GM19035 (cell line): Measurements from ENCODE around the gene KLHL3.

Experiments used
- ATAC-seq: cut with Tn5 transposase; IDR thresholded peaks from one replicate; pipeline ENCODE4 v1.9.1; 2021; ENCODE audit not compliant: unreplicated experiment

The KLHL3 gene

DNA sequence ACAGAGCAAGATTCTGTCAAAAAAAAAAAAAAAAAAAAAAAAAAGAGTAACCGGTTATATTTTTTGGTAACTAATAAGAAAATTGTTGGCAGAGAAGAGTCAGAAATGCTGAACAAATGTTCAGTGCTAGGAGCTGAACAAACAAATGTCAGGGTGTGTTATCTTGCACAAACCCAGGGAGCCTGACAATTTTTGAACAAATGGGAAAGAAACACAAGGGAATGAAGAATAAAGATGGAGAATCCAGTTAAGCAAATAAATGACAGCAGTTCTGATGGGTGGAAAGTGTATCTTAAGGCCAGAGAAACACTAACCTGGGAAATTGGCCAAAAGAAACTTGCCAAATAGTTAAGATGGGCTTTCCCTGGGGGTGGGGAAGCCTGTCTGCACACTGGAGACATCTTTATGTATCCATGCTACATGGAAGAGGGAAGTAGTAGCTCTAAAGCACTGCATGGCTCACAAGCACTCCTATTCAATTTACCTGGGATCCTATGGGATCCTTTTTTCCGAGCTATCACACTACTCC, 23.7 kb downstream of the KLHL3 start:
- ATAC-seq, result no peak

DNA sequence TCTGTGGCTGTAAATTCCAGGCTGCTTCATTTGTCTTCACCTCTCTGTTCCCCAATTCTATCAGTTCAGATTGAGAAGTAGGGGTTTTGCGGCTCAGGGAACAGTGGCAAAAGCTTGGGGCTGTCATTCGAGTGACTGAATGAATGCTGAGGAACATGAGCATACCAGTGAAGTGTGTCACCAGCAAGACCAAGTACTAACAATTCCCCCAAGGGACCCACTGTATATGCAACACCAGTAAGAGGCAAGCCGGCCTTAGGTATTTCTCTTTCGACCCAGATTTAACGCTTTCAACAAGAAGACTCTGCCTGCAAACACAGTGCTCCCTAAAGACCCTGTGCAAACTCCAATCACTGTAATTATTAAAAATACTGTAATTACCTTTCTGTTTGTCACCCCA, 25.8 kb downstream of the KLHL3 start:
- no peak for ATAC-seq

DNA sequence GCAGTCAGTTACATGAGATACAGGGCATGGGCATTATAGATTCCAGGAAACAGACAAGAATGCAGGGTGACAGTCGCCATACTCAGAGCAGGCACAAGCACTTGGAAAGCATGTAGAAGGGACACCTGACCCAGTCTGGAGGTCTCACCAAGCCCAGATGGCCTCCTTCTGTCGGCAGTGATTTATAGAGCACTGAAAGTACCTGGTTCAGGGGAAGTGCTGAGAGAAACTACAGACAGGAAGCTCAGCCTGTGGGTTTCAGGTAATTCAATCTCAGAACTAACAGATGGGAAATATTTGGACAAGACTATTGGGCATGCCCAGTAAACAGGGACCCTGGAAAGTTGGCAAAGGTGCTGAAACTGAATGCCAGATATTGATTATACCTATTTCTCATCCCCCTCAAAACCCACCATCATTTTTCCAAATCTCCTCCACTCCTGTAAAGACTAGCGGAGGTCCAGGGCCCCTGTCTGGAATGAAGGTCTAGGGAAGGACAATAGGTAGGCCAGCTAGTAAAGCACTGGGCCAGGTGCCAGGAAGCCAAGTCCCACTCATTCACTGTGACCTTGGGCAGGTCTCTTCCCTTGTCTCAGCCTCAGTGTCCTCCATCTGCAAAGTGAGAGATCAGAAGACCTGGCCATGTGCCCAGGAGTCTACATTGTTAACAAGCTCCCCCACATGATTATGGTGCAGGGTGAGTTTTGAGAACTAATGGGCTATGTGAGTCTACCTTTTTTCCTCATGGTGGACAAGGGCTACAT, 26.9 kb downstream of the KLHL3 start:
- no peak for ATAC-seq

DNA sequence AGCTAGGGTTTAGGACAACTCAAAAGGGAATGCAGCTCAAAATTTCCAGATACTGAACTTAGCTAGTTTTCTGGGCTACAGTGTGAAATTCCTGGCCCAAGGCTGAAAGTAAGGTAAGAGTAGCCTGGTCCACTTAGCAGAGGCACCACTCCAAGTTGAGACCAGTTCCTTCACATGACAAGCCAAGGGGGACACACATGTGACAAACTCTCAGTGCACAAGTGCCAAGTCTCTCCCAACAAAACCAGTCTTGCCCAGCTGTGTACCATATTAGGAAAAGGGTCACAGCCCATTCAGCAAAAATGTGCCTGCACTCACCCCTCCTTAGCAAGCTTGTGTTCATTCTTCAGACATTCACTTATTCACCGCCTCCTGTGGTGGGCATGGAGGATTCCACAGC, 27.8 kb downstream of the KLHL3 start:
- no peak for ATAC-seq

DNA sequence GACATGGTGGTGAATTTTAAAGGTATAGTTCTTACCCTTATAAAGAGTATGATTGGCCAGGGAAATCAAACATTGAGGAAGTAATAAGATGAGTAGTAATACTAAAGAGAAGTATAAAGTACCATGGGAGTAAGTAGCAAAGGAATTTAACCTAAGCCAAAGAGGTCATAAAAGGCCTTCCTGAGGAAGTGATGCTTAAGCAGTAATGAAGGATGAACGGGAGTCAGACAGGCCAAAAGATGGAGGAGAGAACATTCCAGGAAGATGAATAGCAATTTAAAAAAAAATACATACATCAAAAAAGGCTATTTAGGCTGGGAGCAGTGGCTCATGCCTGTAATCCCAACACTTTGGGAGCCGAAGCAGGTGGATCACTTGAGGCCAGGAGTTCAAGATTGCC, 29.0 kb downstream of the KLHL3 start:
- no peak for ATAC-seq

DNA sequence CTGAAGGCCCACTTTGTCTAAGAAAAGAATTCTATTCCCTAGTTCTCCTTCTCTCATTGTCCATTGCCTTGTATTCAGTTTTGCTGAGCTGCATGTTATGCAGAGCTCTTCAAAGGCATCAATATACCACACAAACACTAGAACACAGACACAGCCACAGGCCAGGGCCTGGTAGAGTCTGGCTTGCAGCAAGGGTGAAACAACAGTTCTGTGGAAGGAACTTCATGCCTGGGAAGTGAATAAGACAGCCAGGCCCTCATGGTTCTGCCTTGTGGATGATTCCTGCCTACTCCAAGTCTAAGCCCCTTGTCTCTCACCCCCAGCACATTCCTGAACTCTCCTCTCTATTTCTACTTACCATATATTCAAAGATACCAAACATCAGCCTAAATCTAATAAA, 30.8 kb downstream of the KLHL3 start:
- ATAC-seq, result no peak

DNA sequence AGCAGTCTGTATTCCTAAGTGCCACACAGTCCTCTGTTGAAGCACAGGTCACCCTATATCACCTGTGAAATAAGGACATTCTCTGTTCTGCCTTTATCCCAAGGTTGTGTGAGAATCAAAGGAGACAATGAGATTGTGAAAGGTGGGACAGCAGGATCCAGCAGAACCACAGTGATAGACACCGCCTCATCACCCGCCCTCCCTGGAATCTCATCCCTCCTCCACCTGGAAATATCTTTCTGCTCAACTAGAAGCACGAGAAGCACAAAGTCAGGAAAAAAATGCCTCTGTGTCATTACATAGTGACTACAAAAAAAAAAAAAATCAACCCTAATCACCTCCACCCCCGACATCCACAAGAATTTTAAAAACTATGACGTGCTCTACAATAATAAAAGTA, 32.3 kb downstream of the KLHL3 start:
- no peak for ATAC-seq

DNA sequence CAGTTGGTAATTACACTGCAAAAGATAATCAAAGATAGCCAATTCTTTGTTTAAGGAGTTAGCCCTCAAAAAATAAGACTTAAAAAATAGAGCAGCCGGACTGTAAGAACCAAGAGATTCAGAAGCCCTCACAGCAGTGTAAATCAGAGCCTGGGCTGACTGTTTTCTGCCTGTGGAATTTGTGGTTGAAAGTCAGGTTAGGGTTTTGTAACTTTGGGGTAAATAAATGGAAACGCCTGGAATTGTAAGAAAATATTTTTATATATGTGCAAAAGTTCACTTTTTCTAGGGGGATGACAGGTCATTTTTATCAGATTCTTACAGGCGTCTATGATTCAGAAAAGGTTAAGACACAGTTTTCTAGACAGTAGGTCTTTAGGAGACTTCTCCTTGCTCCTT, 35.6 kb downstream of the KLHL3 start:
- no peak for ATAC-seq

DNA sequence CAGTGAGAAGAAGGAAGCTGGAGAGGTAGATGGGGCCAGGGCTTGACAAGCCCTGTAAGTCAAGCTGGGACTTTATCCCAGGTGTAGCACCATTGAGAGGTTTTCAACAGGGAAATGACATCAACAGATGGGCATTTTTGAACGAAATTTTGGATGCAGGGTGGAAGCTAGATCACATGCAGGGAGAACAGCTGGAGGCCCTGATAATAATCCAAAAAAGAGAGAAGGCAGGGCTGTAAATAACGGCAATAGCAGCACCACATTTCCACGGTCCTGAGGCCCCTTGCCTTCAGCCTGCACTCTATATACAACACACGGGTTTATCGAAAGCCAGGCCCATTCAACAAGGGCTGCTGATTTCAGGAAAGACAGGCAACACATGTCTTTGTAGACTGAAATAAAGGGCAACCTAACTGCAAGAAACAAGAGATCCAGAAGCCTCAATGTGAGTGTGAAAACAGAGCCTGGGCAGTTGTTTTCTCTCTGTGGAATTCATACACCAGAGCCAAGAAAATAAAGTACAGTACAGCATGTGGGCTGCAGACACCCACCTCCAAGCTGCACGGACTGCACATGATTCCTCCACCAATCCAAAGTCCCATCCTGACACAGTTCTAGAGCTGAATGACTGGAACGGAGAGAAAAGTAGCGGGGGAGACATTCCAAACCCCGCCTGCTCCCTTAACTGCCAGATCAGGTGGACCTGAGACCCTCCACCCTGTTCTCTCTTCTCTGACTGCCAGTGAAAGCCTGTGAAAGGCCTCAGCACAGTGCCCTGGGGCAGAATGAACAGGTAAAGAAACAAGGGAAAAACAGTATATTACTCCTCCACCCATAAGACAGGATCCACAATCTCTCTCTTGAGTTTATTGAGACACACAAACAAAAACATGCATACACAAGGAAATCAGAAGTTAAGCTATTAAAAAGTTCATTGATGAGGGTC, 36.3 kb downstream of the KLHL3 start:
- ATAC-seq, result no peak

DNA sequence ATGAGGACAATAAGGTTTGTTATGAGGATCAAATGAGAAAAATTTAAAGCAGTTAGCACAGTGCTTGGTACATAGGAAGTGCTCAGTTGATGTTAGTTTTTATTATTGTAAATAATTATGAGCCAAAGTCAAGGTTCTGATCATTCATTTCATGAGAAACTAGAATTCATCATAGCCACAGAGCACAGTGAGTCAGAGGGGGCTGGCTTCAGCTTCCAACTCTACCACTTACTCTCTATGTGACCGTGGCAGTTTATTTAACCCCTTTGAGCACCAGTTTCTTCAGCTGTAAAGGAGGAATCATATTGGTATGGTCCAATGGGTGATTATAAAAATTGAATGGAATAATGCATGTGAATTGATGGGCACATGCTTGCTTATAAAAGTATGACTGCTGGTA, 39.4 kb downstream of the KLHL3 start:
- ATAC-seq, result no peak

DNA sequence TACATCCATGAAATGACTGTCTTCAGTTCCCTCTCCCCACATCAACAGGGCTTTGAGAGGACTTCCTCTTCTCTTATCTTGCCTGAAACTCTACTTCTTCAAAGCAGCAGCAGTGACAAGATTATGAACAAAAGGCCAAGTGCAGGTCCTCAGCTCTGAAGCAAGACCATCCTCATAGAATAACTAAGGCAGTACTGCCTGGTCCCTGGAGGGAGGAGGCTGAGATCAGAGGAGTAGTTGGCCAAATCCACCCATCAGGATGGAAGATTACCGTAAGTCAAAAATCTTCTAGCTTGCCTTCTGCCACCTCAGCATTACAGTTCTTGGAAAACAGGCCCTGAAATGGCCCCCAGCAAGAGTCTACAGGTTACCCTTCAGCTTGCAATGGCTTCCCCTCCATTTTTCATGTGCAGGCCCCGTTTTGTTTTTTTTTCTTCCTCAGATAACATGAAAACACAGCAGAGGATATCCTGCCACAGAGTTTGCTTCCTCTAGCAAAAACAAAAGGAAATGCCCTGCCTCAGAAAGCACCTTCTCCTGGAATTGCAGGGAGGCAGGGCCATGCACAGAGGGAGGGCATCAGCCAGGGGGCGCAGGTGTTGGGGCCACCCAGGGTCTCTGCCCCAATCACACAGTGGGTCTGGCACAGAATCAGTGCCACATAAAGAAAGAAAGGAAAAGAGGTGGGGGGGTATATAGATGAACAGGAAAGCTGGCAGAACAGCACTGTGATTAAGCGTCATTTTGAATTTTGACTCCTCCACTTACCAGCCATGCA, 40.0 kb downstream of the KLHL3 start:
- no peak for ATAC-seq

DNA sequence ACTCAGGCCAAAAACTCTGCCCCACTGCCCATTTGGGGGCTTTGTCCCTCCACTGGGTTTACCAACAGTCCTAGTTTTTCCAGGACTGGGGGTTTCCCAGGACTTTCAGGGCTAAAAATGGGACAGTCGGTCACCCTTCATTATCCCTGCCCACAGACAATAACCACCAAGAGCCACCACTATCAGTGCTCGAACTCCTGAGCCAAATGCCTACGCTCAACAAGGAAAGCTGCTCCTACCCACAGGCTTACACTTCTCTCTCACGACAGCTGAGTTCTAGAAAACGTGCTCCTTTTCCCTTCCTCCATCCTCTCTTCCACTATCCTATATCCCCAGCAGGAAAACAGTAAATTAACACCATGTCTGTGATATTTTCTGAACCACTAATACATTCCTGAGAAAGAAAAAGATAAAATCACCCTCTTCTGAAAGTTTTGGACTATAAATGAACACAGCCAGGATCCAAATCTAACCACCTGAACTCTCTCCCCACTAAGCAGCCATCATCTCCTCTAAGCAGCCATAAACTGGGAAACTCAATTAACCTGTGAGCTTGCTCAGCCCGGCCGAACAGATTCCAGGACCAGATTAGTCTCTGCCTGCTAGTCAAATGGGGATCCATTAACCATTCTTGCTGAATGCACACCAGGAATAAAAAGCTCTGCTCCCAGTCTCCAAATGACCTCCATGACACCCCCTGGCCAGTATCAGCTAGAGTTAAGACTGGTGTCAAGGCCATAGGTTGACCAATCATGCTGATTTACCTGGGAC, 41.8 kb downstream of the KLHL3 start:
- ATAC-seq, result no peak

DNA sequence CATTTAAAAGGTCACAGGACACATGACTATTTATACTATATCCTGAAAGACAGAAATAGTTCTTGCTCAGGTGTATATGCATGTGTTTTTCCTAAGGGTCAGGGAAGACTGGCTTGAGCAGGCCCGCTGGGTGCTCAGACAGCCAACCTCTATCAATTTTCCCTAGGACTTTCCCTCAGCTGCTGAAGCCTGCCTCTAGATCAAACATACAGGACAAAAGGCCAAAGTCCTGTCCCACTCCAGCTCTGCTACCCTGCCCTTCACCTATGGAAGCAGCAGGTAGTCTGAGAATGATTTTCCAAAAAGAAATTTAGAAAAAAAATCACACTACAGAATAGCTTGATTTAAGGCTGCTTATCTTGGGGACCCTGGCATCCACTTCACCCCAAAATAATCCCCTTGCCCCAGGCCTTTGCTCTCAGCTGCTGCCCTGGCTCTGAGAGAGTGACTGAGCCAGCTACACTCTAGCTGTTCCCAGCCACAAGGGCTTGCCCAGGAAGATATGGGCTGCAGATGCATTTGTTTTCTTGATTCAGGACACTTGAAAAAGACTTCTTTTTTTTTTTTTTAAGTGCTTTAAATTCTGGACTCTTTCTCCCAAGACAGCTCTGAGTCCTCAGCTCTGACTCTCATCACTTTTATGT, 42.5 kb downstream of the KLHL3 start:
- no peak for ATAC-seq

DNA sequence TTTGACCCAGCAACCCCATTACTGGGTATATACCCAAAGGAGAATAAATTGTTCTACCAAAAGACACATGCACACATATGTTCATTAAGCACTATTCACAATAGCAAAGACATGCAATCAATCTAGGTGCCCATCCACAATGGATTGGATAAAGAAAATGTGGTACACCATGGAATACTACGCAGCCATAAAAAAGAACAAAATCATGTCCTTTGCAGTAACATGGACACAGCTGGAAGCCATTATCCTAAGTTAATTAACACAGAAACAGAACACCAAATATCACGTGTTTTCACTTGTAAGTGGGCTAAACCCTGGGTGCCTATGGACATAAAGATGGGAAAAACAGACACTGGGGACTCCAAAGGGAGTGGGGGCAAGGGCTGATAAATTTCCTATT, 46.6 kb downstream of the KLHL3 start:
- ATAC-seq, result no peak

DNA sequence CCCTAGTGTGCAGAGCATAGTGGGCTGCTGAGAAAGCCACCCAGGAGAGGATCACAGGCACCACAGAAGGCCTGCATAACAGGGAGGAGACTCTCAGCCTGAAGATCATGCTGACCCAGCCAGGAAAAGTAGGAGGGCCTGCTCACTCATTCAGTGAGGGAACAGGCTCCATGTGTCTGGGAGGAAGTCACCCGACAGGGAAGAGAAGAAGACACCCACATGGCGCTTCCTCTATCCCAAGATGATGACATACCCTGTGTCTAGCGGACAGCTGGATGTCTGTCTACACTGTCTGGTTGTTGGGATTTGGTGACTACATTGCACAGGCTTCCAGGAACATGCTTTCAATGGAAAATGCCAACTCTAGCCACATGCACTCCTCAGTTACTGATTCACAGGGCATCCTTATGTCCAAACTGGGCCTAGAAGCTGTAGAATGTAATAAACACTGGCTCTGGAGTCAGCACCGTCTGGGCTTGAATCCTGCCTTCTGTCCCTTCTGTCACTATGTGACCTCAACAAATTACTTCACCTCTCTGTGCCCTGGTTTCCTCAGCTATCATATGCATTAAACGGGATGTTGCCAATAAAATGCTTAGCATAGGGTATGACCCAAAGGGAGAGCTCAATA, 47.6 kb downstream of the KLHL3 start:
- no peak for ATAC-seq

DNA sequence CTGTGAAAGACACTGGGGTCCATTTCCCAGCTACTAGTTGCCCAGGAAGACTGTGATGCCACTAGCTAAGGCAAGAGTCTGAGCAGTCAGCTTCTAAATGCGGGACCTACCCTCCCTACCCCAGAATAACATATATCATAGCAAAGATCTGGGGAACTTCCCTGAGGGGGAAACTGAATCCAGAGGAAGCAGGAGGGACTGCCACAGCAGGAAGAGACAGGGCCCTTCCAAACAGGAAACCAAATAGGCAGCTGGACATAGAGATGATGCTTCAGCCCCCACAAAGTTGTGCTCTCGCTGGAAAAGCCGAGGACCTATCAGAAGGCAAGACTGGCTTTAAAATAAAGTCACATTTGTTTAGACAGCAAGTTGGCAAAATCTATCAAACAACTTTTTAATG, 51.1 kb downstream of the KLHL3 start:
- ATAC-seq, result no peak

DNA sequence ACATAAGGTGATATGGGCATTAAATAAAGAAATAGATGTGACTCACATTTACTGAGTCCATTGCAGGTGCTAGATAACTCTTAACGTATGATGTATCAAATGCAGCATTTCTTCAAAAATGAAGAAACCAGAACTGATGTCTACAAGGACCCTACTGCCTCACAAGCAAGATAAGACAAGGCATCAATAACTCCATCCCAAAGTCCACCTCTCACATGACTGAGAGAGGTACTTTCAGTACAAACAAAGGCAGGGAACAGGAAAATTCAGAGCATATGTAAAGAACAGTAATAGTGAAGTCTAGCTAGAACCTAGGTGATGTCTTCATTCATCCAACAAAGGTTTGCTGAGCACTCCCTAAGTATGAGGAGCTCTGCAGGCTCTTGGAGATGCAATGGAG, 54.7 kb downstream of the KLHL3 start:
- ATAC-seq, result no peak

DNA sequence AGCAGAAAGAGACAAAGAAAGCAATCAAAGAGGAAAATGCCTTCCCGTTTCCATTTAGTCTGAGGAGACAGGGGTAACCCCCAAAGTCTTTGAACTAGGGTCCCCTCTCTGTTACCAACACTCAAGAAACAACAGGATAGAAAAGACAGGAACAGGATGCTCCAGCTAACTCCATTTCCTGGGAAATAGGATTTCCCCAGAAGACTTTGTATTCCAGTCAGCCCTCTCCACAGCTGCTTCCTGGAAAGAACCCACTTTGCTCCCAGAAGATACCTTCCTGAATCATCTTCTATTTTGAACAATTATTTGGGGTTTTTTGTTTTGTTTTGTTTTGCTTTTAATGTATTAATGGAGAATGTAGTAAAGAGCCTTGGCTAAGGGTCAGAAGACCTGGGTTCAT, 56.0 kb downstream of the KLHL3 start:
- no peak for ATAC-seq

DNA sequence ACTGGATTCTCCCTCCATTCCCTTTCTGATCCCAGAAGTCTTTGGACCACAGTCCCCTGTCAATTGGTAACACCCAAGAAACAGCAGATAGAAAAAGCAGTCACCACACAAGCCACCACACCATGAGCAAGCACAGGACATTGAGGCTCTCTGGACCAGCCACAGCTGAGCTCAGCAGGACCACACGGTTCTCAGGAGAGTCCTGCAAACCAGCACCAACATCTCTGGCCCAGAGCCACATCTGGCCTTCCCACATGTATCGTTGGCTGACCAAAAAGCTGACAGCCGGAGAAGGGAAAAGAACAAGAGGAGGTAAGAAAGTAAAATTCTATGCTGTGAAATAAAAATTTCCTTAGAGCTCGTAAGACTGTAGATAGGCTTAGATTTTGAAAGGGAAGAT, 56.7 kb downstream of the KLHL3 start:
- no peak for ATAC-seq

DNA sequence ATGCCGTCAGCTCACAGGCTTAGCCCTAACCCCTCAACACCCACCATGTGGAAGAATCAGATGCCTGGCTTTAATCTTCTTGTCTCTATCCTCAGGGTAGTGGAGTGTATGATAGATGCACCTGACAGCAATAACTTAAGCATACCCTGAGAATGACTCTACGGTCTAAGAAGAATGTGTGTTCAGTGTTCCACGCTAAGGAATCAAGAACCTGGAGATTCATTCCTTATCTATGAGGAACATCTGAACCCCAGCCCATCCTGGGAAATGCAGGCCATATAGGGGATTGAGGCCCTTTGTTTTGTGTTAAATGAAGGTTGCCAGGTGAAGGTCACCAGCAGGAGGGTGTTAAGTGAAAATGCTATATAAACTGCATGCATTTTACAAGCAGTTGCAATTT, 63.0 kb downstream of the KLHL3 start:
- no peak for ATAC-seq
